ENCODE data around the gene TCF4. TPM values are rescaled to one million over a fixed set of nuclear protein-coding genes. Genes with fewer than 3 reads are reported as not detected.

Gene TCF4
- total RNA-seq, 1 experiment from 2014 or later: 0.42 TPM

Small RNA genes within 50 kb of the gene (microRNA-seq; reads per million reads assigned to microRNA genes)
- not detected for gene MIR4529 (ENCODE audit: borderline number of aligned reads)
